GM18520 (cell line): ENCODE measurements around the gene TWF2.

Experiments used
- ATAC-seq: cut with Tn5 transposase; IDR thresholded peaks from one replicate; pipeline ENCODE4 v1.9.1; 2021; ENCODE audit not compliant: unreplicated experiment

TWF2 gene

GRCh38 chr3:52183786-52184445 is 55.0 kb downstream of the TWF2 start:
- ATAC-seq = no peak

GRCh38 chr3:52182691-52183090 is 56.3 kb downstream of the TWF2 start:
- ATAC-seq = no peak

- no peak for ATAC-seq
Measured at GRCh38 chr3:52182196-52182595, 56.8 kb downstream of the TWF2 start.

- no peak for ATAC-seq
Measured at GRCh38 chr3:52181543-52181942, 57.4 kb downstream of the TWF2 start.
